ENCODE data around the gene GADL1.

The GADL1 gene

GRCh38 chr3:30872879-30873278, 21.6 kb downstream of the GADL1 start:
- no peak for DNase-seq

GRCh38 chr3:30871720-30872119, 22.7 kb downstream of the GADL1 start:
- no peak for DNase-seq

- DNase-seq = no peak
Measured at GRCh38 chr3:30864836-30865235, 29.6 kb downstream of the GADL1 start.

- no peak for DNase-seq
Measured at GRCh38 chr3:30864132-30864531, 30.3 kb downstream of the GADL1 start.

GRCh38 chr3:30862004-30862403, 32.5 kb downstream of the GADL1 start:
- no peak for DNase-seq

GRCh38 chr3:30858894-30859389, 35.5 kb downstream of the GADL1 start:
- no peak for DNase-seq

- DNase-seq = no peak
Measured at GRCh38 chr3:30855400-30856292, 38.8 kb downstream of the GADL1 start.

- DNase-seq = no peak
Measured at GRCh38 chr3:30852833-30853232, 41.6 kb downstream of the GADL1 start.

GRCh38 chr3:30848087-30848779, 46.2 kb downstream of the GADL1 start:
- DNase-seq = no peak

- no peak for DNase-seq
Measured at GRCh38 chr3:30847592-30847991, 46.9 kb downstream of the GADL1 start.

- no peak for DNase-seq
Measured at GRCh38 chr3:30845606-30846005, 48.9 kb downstream of the GADL1 start.

- no peak for DNase-seq
Measured at GRCh38 chr3:30843877-30844276, 50.6 kb downstream of the GADL1 start.

GRCh38 chr3:30836141-30836540, 58.3 kb downstream of the GADL1 start:
- no peak for DNase-seq

GRCh38 chr3:30835667-30836066, 58.8 kb downstream of the GADL1 start:
- no peak for DNase-seq

- no peak for DNase-seq
Measured at GRCh38 chr3:30832961-30833575, 61.4 kb downstream of the GADL1 start.

- DNase-seq = no peak
Measured at GRCh38 chr3:30827080-30827479, 67.4 kb downstream of the GADL1 start.

- no peak for DNase-seq
Measured at GRCh38 chr3:30826531-30826942, 67.9 kb downstream of the GADL1 start.

- no peak for DNase-seq
Measured at GRCh38 chr3:30819067-30819798, 75.2 kb downstream of the GADL1 start.

GRCh38 chr3:30813734-30814133, 80.7 kb downstream of the GADL1 start:
- no peak for DNase-seq

- DNase-seq = no peak
Measured at GRCh38 chr3:30811151-30811795, 83.2 kb downstream of the GADL1 start.

GRCh38 chr3:30810625-30811024, 83.8 kb downstream of the GADL1 start:
- no peak for DNase-seq

- DNase-seq = no peak
Measured at GRCh38 chr3:30805695-30806094, 88.8 kb downstream of the GADL1 start.

Measured in NCI-H526 treated with DMSO at 0.1 percent for 48 hours (cell line).